Endodermal cell (in vitro differentiated cells): ENCODE results near the gene ATG2A. TPM values are rescaled to one million over a fixed set of nuclear protein-coding genes. Genes with fewer than 3 reads are reported as not detected.

Experiments
- DNase-seq: peaks from one replicate; pipeline ENCODE4 v3.0.0-alpha.2; 2017
- H3K27ac ChIP-seq: 2 replicates; pipeline ENCODE4 v1.5.1; 2013; ENCODE audit warnings: mild to moderate bottlenecking, low read depth, low read length, moderate library complexity
- H3K27me3 ChIP-seq: 2 replicates; pipeline ENCODE4 v1.6.1; 2013; ENCODE audit warnings: mild to moderate bottlenecking, low read length, moderate library complexity; ENCODE audit not compliant: insufficient read depth, control insufficient read depth, poor library complexity, severe bottlenecking
- H3K36me3 ChIP-seq: 2 replicates; pipeline ENCODE4 v1.7.0; 2013; ENCODE audit warnings: mild to moderate bottlenecking, low read length, moderate library complexity; ENCODE audit not compliant: control insufficient read depth, insufficient read depth
- H3K4me1 ChIP-seq: one replicate; pipeline ENCODE4 v1.7.0; 2013; ENCODE audit warnings: low read length; ENCODE audit not compliant: control insufficient read depth, insufficient read depth
- H3K4me3 ChIP-seq: 2 replicates; pipeline ENCODE4 v1.5.1; 2013; ENCODE audit warnings: mild to moderate bottlenecking, low read length, moderate library complexity
- H3K9ac ChIP-seq: 2 replicates; pipeline ENCODE4 v1.6.1; 2013; ENCODE audit warnings: mild to moderate bottlenecking, low read length, moderate library complexity; ENCODE audit not compliant: poor library complexity, severe bottlenecking; ENCODE audit errors: extremely low read depth
- H3K9me3 ChIP-seq: 2 replicates; pipeline ENCODE4 v1.6.1; 2013; ENCODE audit warnings: mild to moderate bottlenecking, low read length, moderate library complexity; ENCODE audit not compliant: control insufficient read depth
- H3K27ac Mint-ChIP-seq: 2 replicates; pipeline ENCODE4 v1.8.0; 2020; ENCODE audit warnings: mixed read lengths
- H3K27me3 Mint-ChIP-seq: 2 replicates; pipeline ENCODE4 v1.8.0; 2021; ENCODE audit warnings: mild to moderate bottlenecking, mixed read lengths; ENCODE audit not compliant: insufficient read depth
- H3K36me3 Mint-ChIP-seq: 2 replicates; pipeline ENCODE4 v1.8.0; 2020; ENCODE audit warnings: low read depth, mixed read lengths
- H3K4me1 Mint-ChIP-seq: 2 replicates; pipeline ENCODE4 v1.8.0; 2020; ENCODE audit warnings: mixed read lengths
- H3K4me3 Mint-ChIP-seq: 2 replicates; pipeline ENCODE4 v1.8.0; 2020; ENCODE audit warnings: mild to moderate bottlenecking, moderate library complexity, mixed read lengths
- H3K9me3 Mint-ChIP-seq: 2 replicates; pipeline ENCODE4 v1.8.0; 2020; ENCODE audit warnings: mild to moderate bottlenecking, mixed read lengths
- WGBS, 2 experiments: methylation state at CpG; one replicate each; pipeline versions ENCODE4 v1.1.5 to v1.1.7; 2013; ENCODE audit warnings: missing lambda C conversion rate in 2 of 2, mixed read lengths in 1 of 2; ENCODE audit not compliant: insufficient coverage in 1 of 2, insufficient read length in 1 of 2; 5-methylcytosine and 5-hydroxymethylcytosine counted together
- total RNA-seq, 2 donors: library from RNA; stranded (reverse); fragmentation: NEBNext Ultra II Directional in 1 of 2; extraction: Animal tissue kit (Norgen Biotek cat#: 25700) in 1 of 2; gene quantifications; 2 replicates in 1 of 2; 3 replicates in 1 of 2; pipeline ENCODE4 v1.2.1, GENCODE V29; 2021
- TF ChIP-seq, protein P1 (sequence below): fragments of 200-600 bp; sonication (generic); conservative IDR thresholded peaks from 2 replicates; pipeline ENCODE4 v1.5.0; 2021; ENCODE audit warnings: antibody characterized with exemption, mild to moderate bottlenecking

ATG2A gene
- total RNA-seq, 2 donors from 2014 or later, result 17.0 to 23.0 TPM

DNA sequence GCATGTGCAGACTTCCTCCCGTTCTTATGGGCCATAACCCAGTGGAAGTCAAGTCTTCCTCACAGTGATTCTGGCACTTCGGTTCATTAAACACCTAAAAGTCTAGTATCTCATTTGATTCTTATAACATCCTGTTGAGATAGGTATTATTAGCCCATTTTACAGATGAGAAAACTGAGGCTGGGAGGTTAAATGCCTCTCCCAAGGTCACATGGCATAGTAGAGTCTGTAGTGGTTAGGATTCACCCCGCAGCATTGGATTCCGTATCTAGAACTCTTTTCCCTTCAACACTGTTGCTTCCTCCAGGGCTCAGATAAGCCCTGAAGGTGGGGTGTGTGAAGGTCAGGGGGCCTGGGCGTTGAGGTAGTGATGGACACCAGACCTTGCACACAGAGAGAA lies 15.3 kb upstream of the ATG2A start:
- H3K27ac Mint-ChIP-seq, result no peak overlapping the region
- no peaks in the 10 kb centered on the region for H3K36me3 Mint-ChIP-seq
- peaks cover 9% of the 10 kb centered on the region for H3K4me1 Mint-ChIP-seq
- WGBS, 2 experiments, result 82 to 92% methylated on average over 2 to 4 of the region's 5 CpGs
- H3K27ac ChIP-seq, result no peak overlapping the region
- peaks cover 3% of the 10 kb centered on the region for H3K27me3 Mint-ChIP-seq
- no peaks in the 10 kb centered on the region for H3K4me1 ChIP-seq
- no peaks in the 10 kb centered on the region for H3K36me3 ChIP-seq
- no peak overlapping the region for H3K4me3 ChIP-seq
- no peak for DNase-seq
- H3K9me3 ChIP-seq, result no peaks in the 10 kb centered on the region
- TF ChIP-seq, protein P1, sequence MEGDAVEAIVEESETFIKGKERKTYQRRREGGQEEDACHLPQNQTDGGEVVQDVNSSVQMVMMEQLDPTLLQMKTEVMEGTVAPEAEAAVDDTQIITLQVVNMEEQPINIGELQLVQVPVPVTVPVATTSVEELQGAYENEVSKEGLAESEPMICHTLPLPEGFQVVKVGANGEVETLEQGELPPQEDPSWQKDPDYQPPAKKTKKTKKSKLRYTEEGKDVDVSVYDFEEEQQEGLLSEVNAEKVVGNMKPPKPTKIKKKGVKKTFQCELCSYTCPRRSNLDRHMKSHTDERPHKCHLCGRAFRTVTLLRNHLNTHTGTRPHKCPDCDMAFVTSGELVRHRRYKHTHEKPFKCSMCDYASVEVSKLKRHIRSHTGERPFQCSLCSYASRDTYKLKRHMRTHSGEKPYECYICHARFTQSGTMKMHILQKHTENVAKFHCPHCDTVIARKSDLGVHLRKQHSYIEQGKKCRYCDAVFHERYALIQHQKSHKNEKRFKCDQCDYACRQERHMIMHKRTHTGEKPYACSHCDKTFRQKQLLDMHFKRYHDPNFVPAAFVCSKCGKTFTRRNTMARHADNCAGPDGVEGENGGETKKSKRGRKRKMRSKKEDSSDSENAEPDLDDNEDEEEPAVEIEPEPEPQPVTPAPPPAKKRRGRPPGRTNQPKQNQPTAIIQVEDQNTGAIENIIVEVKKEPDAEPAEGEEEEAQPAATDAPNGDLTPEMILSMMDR, result no peak
- no peaks in the 10 kb centered on the region for H3K9me3 Mint-ChIP-seq
- no peak overlapping the region for H3K9ac ChIP-seq
- no peaks in the 10 kb centered on the region for H3K27me3 ChIP-seq
- H3K4me3 Mint-ChIP-seq, result no peak overlapping the region

DNA sequence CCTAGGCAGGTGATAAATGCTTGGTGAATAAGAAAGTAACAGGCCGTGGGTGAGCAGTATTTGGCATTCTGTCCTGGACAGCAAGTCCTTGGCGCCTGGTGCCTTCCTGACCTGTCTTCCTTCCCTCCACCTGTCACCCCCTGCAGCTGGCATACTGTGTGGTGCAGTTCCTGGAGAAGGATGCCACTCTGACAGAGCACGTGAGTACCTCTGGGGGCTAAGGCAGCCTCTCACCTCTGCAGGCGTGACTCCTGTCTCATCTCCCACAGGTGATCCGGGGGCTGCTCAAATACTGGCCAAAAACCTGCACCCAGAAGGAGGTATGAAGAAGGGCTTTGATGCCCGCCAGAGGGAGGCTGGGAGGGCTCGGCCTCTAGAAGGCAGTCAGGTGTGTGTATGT lies 14.3 kb upstream of the ATG2A start:
- TF ChIP-seq, protein P1, result no peak
- Mint-ChIP-seq H3K4me3 (no peak overlapping the region), H3K4me1 (peaks cover 9% of the 10 kb centered on the region), H3K9me3 (no peaks in the 10 kb centered on the region), H3K27ac (no peak overlapping the region), H3K27me3 (peaks cover 4% of the 10 kb centered on the region), H3K36me3 (no peaks in the 10 kb centered on the region)
- 91 to 93% methylated on average over 3 to 6 of the region's 7 CpGs for WGBS, 2 experiments
- no peaks in the 10 kb centered on the region for H3K36me3 ChIP-seq
- H3K9me3 ChIP-seq, result no peaks in the 10 kb centered on the region
- no peak for DNase-seq
- no peaks in the 10 kb centered on the region for H3K4me1 ChIP-seq
- H3K27ac ChIP-seq, result no peak overlapping the region
- peaks cover 2% of the 10 kb centered on the region for H3K27me3 ChIP-seq
- H3K4me3 ChIP-seq, result no peak overlapping the region
- no peak overlapping the region for H3K9ac ChIP-seq

DNA sequence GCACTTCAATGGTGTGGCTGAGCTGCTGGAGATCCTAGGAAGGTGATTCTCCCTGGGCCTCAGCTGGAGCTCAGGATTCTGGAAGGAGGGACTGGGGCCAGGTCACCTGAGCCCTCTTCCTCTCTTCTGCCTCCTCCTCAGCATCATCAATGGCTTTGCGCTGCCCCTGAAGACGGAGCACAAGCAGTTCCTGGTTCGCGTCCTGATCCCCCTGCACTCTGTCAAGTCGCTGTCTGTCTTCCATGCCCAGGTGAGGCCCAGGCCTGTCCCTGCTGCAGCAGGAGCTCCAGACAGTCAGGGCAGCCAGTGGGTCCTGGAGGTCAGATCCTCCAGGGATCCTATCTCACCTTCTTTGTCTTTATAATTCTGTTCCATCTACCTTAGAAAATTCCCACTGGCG lies 13.3 kb upstream of the ATG2A start:
- 94 to 98% methylated on average over 5 to 6 of the region's 6 CpGs for WGBS, 2 experiments
- H3K9me3 Mint-ChIP-seq, result no peaks in the 10 kb centered on the region
- H3K9me3 ChIP-seq, result no peaks in the 10 kb centered on the region
- no peak for DNase-seq
- TF ChIP-seq, protein P1, result no peak
- peaks cover 11% of the 10 kb centered on the region for H3K27me3 ChIP-seq
- H3K27me3 Mint-ChIP-seq, result peaks cover 14% of the 10 kb centered on the region
- H3K4me1 ChIP-seq, result no peaks in the 10 kb centered on the region
- no peak overlapping the region for H3K27ac Mint-ChIP-seq
- no peak overlapping the region for H3K4me3 ChIP-seq
- no peaks in the 10 kb centered on the region for H3K36me3 ChIP-seq
- H3K4me3 Mint-ChIP-seq, result no peak overlapping the region
- H3K36me3 Mint-ChIP-seq, result no peaks in the 10 kb centered on the region
- H3K4me1 Mint-ChIP-seq, result peaks cover 2% of the 10 kb centered on the region
- H3K27ac ChIP-seq, result no peak overlapping the region
- H3K9ac ChIP-seq, result no peak overlapping the region
